Vagina (tissue), 2 donors: ENCODE results near the gene TPX2. TPM values are rescaled to one million over a fixed set of nuclear protein-coding genes. Genes with fewer than 3 reads are reported as not detected.

ENCODE experiments used
- DNase-seq, 2 donors: peaks; one replicate each; pipeline ENCODE4 v3.0.0-alpha.2; 2017; ENCODE audit errors: extremely low spot score in 2 of 2
- H3K27ac ChIP-seq: fragments of 200-600 bp; sonication (generic); one replicate; pipeline ENCODE4 v1.5.1; 2019
- H3K27me3 ChIP-seq: fragments of 200-600 bp; sonication (generic); one replicate; pipeline ENCODE4 v1.5.1; 2019
- H3K36me3 ChIP-seq, 2 donors: fragments of 200-600 bp; sonication (generic); one replicate each; pipeline ENCODE4 v1.5.1; 2017 to 2019
- H3K4me1 ChIP-seq: fragments of 200-600 bp; sonication (generic); one replicate; pipeline ENCODE4 v1.5.1; 2019
- H3K4me3 ChIP-seq, 2 donors: fragments of 200-600 bp; sonication (generic); 1 replicate in 1 of 2; 2 replicates in 1 of 2; pipeline ENCODE4 v1.5.1; 2016 to 2019
- H3K9me3 ChIP-seq: fragments of 200-600 bp; sonication (generic); one replicate; pipeline ENCODE4 v1.5.1; 2019
- POLR2A ChIP-seq, 2 donors: fragments of 450-650 bp; IDR thresholded peaks; one replicate each; pipeline ENCODE4 v1.6.1; 2017; ENCODE audit warnings: antibody characterized with exemption in 2 of 2, mild to moderate bottlenecking in 2 of 2, moderate library complexity in 2 of 2
- POLR2AphosphoS5 ChIP-seq, 2 donors: sonication (generic); formaldehyde crosslinking; IDR thresholded peaks; one replicate each; pipeline ENCODE4 v1.9.0; 2017; ENCODE audit warnings: antibody characterized with exemption in 2 of 2, mild to moderate bottlenecking in 2 of 2, low read depth in 1 of 2; ENCODE audit not compliant: insufficient read depth in 1 of 2
- intact Hi-C: fragments of 100-400 bp; cut with DNase I; formaldehyde crosslinking; loops from one replicate; pipeline ENCODE4 v1.15.1; 2023
- total RNA-seq: library from RNA; depleted of rRNA; stranded (reverse); fragments of >200 nt; gene quantifications from one replicate; pipeline ENCODE4 v1.2.3, GENCODE V29; 2016
- TF ChIP-seq, protein P1 (sequence below), 3 experiments: fragments of 450-650 bp in 2 of 3; fragments of 200-600 bp in 1 of 3; sonication (generic) in 1 of 3; IDR thresholded peaks; one replicate each; pipeline ENCODE4 v1.5.1; 2017 to 2019; ENCODE audit warnings: antibody characterized with exemption in 3 of 3, mild to moderate bottlenecking in 2 of 3, moderate library complexity in 2 of 3

TPX2 gene
- total RNA-seq, 1 donor from 2014 or later, result 6.1 TPM

DNA sequence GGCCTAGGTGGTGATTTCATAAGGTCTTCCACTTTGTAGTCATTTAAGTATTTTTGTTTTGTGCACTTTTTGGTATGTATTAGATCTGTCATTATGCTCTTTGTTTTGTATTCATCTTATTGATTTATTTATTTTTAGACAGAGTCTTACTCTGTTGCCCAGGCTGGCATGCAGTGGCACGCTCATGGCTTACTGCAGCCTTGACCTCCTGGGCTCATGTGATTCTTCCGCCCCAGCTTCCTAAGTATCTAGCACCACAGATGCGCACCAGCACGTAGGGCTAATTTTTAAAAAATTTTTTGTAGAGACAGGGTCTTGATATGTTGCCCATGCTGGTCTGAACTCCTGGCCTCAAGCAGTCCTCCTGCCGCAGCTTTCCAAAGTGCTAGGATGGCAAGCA, 30.6 kb downstream of the TPX2 start:
- Histone ChIP-seq H3K9me3 (no peaks in the 10 kb centered on the region), H3K36me3 (no peaks in the 10 kb centered on the region), H3K4me1 (no peaks in the 10 kb centered on the region), H3K4me3 (no peak overlapping the region), H3K27me3 (no peaks in the 10 kb centered on the region), H3K27ac (no peak overlapping the region)
- TF ChIP-seq POLR2AphosphoS5 (IDR thresholded peaks at IDR 0.05; ENCODE audit: insufficient read depth in 1 of 2, low read depth in 1 of 2) (no peak), POLR2A (IDR thresholded peaks at IDR 0.05) (no peak)
- TF ChIP-seq, protein P1, sequence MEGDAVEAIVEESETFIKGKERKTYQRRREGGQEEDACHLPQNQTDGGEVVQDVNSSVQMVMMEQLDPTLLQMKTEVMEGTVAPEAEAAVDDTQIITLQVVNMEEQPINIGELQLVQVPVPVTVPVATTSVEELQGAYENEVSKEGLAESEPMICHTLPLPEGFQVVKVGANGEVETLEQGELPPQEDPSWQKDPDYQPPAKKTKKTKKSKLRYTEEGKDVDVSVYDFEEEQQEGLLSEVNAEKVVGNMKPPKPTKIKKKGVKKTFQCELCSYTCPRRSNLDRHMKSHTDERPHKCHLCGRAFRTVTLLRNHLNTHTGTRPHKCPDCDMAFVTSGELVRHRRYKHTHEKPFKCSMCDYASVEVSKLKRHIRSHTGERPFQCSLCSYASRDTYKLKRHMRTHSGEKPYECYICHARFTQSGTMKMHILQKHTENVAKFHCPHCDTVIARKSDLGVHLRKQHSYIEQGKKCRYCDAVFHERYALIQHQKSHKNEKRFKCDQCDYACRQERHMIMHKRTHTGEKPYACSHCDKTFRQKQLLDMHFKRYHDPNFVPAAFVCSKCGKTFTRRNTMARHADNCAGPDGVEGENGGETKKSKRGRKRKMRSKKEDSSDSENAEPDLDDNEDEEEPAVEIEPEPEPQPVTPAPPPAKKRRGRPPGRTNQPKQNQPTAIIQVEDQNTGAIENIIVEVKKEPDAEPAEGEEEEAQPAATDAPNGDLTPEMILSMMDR (IDR thresholded peaks at IDR 0.05), result no peak
- intact Hi-C loops, result no loop called here
- no peak for DNase-seq

DNA sequence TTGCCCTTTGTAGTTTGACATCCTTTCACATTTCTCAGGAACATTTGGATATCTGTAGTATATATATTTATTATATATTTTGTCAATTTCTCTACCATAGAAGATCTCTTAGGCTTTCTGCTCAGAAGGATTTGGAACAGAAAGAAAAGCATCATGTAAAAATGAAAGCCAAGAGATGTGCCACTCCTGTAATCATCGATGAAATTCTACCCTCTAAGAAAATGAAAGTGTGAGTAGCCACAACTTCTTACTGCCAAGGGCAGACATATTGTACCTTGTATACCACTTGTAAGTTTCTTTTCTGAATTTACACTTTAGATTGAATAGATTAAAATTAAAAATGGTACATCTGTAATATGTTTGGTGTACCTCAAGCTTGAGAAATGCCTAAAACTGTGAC, 31.2 kb downstream of the TPX2 start:
- Histone ChIP-seq H3K36me3 (no peaks in the 10 kb centered on the region), H3K9me3 (no peaks in the 10 kb centered on the region), H3K4me3 (no peak overlapping the region), H3K4me1 (no peaks in the 10 kb centered on the region), H3K27ac (no peak overlapping the region), H3K27me3 (no peaks in the 10 kb centered on the region)
- TF ChIP-seq, protein P1 (IDR thresholded peaks at IDR 0.05), result no peak
- no peak for TF ChIP-seq POLR2AphosphoS5 (IDR thresholded peaks at IDR 0.05; ENCODE audit: insufficient read depth in 1 of 2, low read depth in 1 of 2)
- no peak for TF ChIP-seq POLR2A (IDR thresholded peaks at IDR 0.05)
- no peak for DNase-seq
- intact Hi-C loops, result no loop called here

DNA sequence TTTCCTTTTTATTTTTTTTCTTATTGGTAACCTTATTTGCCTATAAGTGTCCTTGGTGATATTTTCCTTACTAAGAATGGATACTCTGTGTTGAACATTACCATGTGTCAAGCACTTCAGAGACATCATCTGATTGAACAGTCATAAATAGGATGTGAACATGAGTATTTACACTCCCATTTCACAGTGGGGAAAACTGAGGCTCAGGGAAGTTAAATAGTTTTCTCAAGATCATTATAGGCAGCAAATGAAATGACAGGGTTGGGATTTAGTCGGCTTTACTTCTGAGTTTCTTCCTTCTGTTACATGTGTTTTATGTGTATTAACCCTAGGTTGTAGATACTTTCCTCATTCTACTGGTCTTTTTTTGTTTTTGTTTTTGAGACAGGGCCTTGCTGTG, 35.3 kb downstream of the TPX2 start:
- no peaks in the 10 kb centered on the region for H3K36me3 ChIP-seq
- no peaks in the 10 kb centered on the region for H3K9me3 ChIP-seq
- TF ChIP-seq, protein P1 (IDR thresholded peaks at IDR 0.05), result no peak
- TF ChIP-seq POLR2A (IDR thresholded peaks at IDR 0.05) (no peak), POLR2AphosphoS5 (IDR thresholded peaks at IDR 0.05; ENCODE audit: insufficient read depth in 1 of 2, low read depth in 1 of 2) (no peak)
- no peak overlapping the region for H3K4me3 ChIP-seq
- intact Hi-C loops, result no loop called here
- no peak for DNase-seq
- H3K4me1 ChIP-seq, result no peaks in the 10 kb centered on the region
- H3K27ac ChIP-seq, result no peak overlapping the region
- no peaks in the 10 kb centered on the region for H3K27me3 ChIP-seq

DNA sequence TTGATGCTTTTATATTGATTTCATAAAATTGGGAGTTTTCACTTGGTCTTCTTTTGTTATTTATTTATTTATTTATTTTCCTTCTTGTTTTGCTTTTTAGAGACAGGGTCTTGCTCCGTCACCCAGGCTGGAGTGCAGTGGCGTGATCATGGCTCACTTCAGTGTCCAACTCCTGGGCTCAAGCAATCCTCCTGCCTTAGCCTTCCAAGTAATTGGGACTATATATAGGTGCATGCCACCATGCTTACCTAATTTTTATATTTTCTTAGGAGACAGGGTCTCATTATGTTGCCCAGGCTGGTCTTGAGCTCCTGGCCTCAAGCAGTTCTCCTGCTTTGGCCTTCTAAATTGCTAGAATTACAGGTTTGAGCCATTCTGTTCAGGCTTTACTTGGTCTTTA, 41.7 kb downstream of the TPX2 start:
- H3K9me3 ChIP-seq, result no peaks in the 10 kb centered on the region
- TF ChIP-seq POLR2AphosphoS5 (IDR thresholded peaks at IDR 0.05; ENCODE audit: insufficient read depth in 1 of 2, low read depth in 1 of 2), result no peak
- no peak for TF ChIP-seq POLR2A (IDR thresholded peaks at IDR 0.05)
- TF ChIP-seq, protein P1 (IDR thresholded peaks at IDR 0.05), result no peak
- H3K4me1 ChIP-seq, result no peaks in the 10 kb centered on the region
- no peaks in the 10 kb centered on the region for H3K27me3 ChIP-seq
- H3K27ac ChIP-seq, result no peak overlapping the region
- intact Hi-C loops, result no loop called here
- DNase-seq, result no peak
- no peak overlapping the region for H3K4me3 ChIP-seq
- H3K36me3 ChIP-seq, result no peaks in the 10 kb centered on the region

DNA sequence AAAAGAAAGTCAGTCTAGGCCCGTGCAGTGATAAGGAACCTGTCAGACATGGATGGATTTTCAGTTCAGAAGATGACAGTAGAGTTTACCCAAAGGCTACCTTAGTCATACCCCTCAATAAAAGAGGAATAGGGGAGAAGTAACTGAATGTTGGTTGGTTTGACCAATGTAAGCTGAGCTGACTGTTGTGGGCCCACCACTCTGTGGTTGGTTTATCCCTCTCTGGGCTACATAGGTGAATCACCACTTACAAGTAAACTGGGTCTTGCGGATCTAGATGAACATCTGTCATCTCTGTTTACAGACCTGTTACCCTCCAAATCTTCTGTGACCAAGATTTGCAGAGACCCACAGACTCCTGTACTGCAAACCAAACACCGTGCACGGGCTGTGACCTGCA, 42.9 kb downstream of the TPX2 start:
- Histone ChIP-seq H3K4me1 (no peaks in the 10 kb centered on the region), H3K27ac (no peak overlapping the region), H3K4me3 (no peak overlapping the region), H3K36me3 (no peaks in the 10 kb centered on the region), H3K9me3 (no peaks in the 10 kb centered on the region), H3K27me3 (no peaks in the 10 kb centered on the region)
- TF ChIP-seq POLR2AphosphoS5 (IDR thresholded peaks at IDR 0.05; ENCODE audit: insufficient read depth in 1 of 2, low read depth in 1 of 2) (no peak), POLR2A (IDR thresholded peaks at IDR 0.05) (no peak)
- TF ChIP-seq, protein P1 (IDR thresholded peaks at IDR 0.05), result no peak
- no peak for DNase-seq
- intact Hi-C loops, result no loop called here
